ENCODE results near the gene ZNF407.

The ZNF407 gene

GRCh38 chr18:74679006-74679678 is 81.5 kb downstream of the ZNF407 start:
- no peak for DNase-seq

GRCh38 chr18:74679679-74680076 is 82.0 kb downstream of the ZNF407 start:
- DNase-seq = no peak

GRCh38 chr18:74682141-74682990 is 84.7 kb downstream of the ZNF407 start:
- no peak for DNase-seq

GRCh38 chr18:74682991-74683297 is 85.3 kb downstream of the ZNF407 start:
- DNase-seq = no peak

GRCh38 chr18:74683573-74683972 is 85.9 kb downstream of the ZNF407 start:
- DNase-seq = no peak

- no peak for DNase-seq
These were observed 91.6 kb downstream of the ZNF407 start for GRCh38 chr18:74689251-74689650.

- DNase-seq = no peak
These were observed 94.8 kb downstream of the ZNF407 start for GRCh38 chr18:74692367-74693013.

- no peak for DNase-seq
These were observed 96.8 kb downstream of the ZNF407 start for GRCh38 chr18:74694436-74694835.

GRCh38 chr18:74695170-74695569 is 97.5 kb downstream of the ZNF407 start:
- DNase-seq = no peak

GRCh38 chr18:74698881-74699280 is 101.2 kb downstream of the ZNF407 start:
- no peak for DNase-seq

- no peak for DNase-seq
These were observed 101.8 kb downstream of the ZNF407 start for GRCh38 chr18:74699455-74699854.

- DNase-seq = no peak
These were observed 105.3 kb downstream of the ZNF407 start for GRCh38 chr18:74702950-74703349.

GRCh38 chr18:74708169-74708568 is 110.5 kb downstream of the ZNF407 start:
- DNase-seq = no peak

- no peak for DNase-seq
These were observed 111.8 kb downstream of the ZNF407 start for GRCh38 chr18:74709452-74709851.

GRCh38 chr18:74714120-74714519 is 116.5 kb downstream of the ZNF407 start:
- DNase-seq = no peak

GRCh38 chr18:74714791-74715190 is 117.1 kb downstream of the ZNF407 start:
- DNase-seq = no peak

- DNase-seq = no peak
These were observed 117.6 kb downstream of the ZNF407 start for GRCh38 chr18:74715306-74715705.

- DNase-seq = no peak
These were observed 118.4 kb downstream of the ZNF407 start for GRCh38 chr18:74715865-74716712.

GRCh38 chr18:74718312-74718711 is 120.6 kb downstream of the ZNF407 start:
- no peak for DNase-seq

GRCh38 chr18:74722237-74722636 is 124.6 kb downstream of the ZNF407 start:
- no peak for DNase-seq

GRCh38 chr18:74724186-74724585 is 126.5 kb downstream of the ZNF407 start:
- no peak for DNase-seq

- DNase-seq = no peak
These were observed 128.0 kb downstream of the ZNF407 start for GRCh38 chr18:74725690-74726089.

GRCh38 chr18:74728586-74728985 is 130.9 kb downstream of the ZNF407 start:
- no peak for DNase-seq
